ENCODE measurements around the gene ANKRD50.

ANKRD50 gene

DNA sequence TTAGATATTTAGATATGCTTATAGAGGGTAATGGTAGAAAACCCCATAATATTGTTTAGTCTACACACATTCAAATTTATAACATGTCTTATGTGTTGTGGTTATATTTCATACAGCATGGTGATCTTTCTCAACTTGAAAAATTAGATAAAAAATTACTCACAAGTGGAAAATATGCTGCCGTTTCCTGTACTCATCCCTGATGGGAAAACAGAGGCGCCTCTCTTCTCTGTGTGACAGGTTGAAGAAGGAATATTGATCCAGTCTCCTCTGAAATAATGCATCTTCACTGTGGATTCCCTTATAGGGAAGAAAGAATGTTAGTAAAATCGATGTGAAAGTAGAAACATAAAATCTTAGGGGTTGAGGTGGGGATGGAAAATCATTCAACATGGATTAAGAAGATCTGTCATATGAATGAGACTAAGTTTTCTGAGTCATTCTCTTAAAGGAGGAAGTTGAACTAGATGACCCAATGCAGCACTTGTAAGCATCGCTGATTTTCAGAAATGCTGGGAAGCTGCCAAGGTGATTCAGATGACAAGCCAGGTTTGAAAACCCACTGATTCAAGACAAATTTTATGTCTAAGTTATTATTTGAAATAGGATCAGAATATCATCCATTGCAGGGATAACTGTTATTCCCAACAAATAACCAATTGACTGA, 70.7 kb downstream of the ANKRD50 start:
- Histone ChIP-seq H3K9ac (ENCODE audit: low read length) (no peak overlapping the region; the same call in 1 of the 2 replicates), H3K27ac (ENCODE audit: low read length) (peak overlapping the region; percentile 54; the same call in 1 of the 2 replicates), H3K9me2 (replicated peaks; ENCODE audit: insufficient read depth, low read length) (no peaks in the 10 kb centered on the region), H2AFZ (ENCODE audit: low read length) (peak overlapping the region; percentile 42), H3F3A (ENCODE audit: insufficient read depth, low read length) (peaks cover 22% of the 10 kb centered on the region), H3K79me2 (ENCODE audit: low read length) (no peaks in the 10 kb centered on the region), H3K4me3 (ENCODE audit: low read length) (peak overlapping the region; percentile 18; the same call in 1 of the 2 replicates), H3K4me1 (ENCODE audit: low read length) (peaks cover 29% of the 10 kb centered on the region), H4K20me1 (ENCODE audit: insufficient read depth, low read length) (no peaks in the 10 kb centered on the region), H3K4me2 (ENCODE audit: low read depth, low read length) (peak overlapping the region; percentile 42), H3K27me3 (replicated peaks; ENCODE audit: insufficient read depth, low read length) (no peaks in the 10 kb centered on the region), H3K9me3 (replicated peaks; ENCODE audit: insufficient read depth, low read length) (no peaks in the 10 kb centered on the region), H3K36me3 (replicated peaks; ENCODE audit: insufficient read depth, low read length) (no peaks in the 10 kb centered on the region)
- peak; percentile 55 for DNase-seq
- TF ChIP-seq, protein P1, sequence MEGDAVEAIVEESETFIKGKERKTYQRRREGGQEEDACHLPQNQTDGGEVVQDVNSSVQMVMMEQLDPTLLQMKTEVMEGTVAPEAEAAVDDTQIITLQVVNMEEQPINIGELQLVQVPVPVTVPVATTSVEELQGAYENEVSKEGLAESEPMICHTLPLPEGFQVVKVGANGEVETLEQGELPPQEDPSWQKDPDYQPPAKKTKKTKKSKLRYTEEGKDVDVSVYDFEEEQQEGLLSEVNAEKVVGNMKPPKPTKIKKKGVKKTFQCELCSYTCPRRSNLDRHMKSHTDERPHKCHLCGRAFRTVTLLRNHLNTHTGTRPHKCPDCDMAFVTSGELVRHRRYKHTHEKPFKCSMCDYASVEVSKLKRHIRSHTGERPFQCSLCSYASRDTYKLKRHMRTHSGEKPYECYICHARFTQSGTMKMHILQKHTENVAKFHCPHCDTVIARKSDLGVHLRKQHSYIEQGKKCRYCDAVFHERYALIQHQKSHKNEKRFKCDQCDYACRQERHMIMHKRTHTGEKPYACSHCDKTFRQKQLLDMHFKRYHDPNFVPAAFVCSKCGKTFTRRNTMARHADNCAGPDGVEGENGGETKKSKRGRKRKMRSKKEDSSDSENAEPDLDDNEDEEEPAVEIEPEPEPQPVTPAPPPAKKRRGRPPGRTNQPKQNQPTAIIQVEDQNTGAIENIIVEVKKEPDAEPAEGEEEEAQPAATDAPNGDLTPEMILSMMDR (IDR thresholded peaks at IDR 0.05; ENCODE audit: low read length), result no peak
- no peak for TF ChIP-seq EZH2phosphoT487 (IDR thresholded peaks at IDR 0.05; ENCODE audit: low read length)
- TF ChIP-seq EZH2 (optimal IDR thresholded peaks at IDR 0.05; ENCODE audit: low read depth, low read length), result no peak

DNA sequence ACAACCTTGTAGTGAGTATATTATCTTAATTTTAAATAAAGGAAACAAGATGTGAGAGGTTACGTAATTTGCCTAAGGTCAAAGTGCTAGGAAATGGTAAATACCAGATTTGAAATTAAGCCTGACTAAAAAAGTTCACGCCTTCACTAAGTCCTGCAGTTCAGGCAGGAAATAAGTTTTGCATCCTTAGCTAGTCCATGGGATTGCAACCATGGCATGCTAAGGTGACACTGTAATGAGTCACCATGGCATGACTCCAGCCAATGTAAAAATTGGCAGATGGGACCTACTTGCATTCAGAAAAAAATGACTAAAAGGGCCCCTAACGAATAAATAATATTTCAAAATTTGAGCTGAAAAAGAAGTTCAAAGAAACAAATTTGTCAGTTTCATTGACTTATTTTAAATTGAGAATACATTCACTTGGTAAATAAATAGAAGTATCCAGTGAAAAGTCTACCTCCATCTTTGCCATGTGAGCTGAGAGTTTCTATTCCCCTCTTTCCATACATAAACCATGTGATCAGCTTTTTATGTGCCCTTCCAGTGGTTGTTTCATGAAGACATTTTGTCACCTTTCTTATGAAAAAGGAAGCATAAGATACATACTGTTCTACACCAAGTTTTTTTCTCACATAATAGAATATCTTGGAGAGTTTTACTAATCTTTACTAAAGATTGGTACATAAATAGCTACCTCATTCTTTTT, 72.4 kb downstream of the ANKRD50 start:
- Histone ChIP-seq H3K27ac (ENCODE audit: low read length) (no peak overlapping the region), H3K4me2 (ENCODE audit: low read depth, low read length) (no peak overlapping the region), H3K79me2 (ENCODE audit: low read length) (no peaks in the 10 kb centered on the region), H3K9me2 (replicated peaks; ENCODE audit: insufficient read depth, low read length) (no peaks in the 10 kb centered on the region), H2AFZ (ENCODE audit: low read length) (no peak overlapping the region), H3K27me3 (replicated peaks; ENCODE audit: insufficient read depth, low read length) (no peaks in the 10 kb centered on the region), H3K4me3 (ENCODE audit: low read length) (no peak overlapping the region), H4K20me1 (ENCODE audit: insufficient read depth, low read length) (no peaks in the 10 kb centered on the region), H3F3A (ENCODE audit: insufficient read depth, low read length) (peaks cover 22% of the 10 kb centered on the region), H3K9me3 (replicated peaks; ENCODE audit: insufficient read depth, low read length) (no peaks in the 10 kb centered on the region), H3K36me3 (replicated peaks; ENCODE audit: insufficient read depth, low read length) (no peaks in the 10 kb centered on the region), H3K9ac (ENCODE audit: low read length) (no peak overlapping the region), H3K4me1 (ENCODE audit: low read length) (peaks cover 24% of the 10 kb centered on the region)
- no peak for TF ChIP-seq EZH2 (optimal IDR thresholded peaks at IDR 0.05; ENCODE audit: low read depth, low read length)
- TF ChIP-seq, protein P1 (IDR thresholded peaks at IDR 0.05; ENCODE audit: low read length), result no peak
- no peak for TF ChIP-seq EZH2phosphoT487 (IDR thresholded peaks at IDR 0.05; ENCODE audit: low read length)
- DNase-seq, result no peak

DNA sequence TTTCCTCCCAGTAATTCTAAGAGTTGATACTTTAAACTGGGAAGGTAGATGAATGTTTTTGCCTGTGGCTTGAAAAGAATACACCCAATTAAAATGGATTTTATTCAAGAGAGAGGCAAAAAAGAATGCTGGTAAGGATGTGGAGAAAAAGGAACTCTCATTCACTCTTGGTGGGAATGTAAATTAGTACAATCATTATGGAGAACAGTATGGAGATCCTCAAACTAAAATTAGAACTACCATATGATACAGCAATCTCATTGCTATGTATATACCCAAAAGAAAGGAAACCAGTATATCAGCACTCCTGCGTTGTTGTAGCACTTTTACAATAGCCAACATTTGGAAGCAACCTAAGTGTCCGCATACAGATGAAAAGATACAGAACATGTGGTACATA, 75.2 kb downstream of the ANKRD50 start:
- H3K36me3 ChIP-seq (replicated peaks; ENCODE audit: insufficient read depth, low read length), result no peaks in the 10 kb centered on the region
- DNase-seq, result no peak
- H3K4me1 ChIP-seq (ENCODE audit: low read length), result peaks cover 7% of the 10 kb centered on the region
- no peaks in the 10 kb centered on the region for H3K79me2 ChIP-seq (ENCODE audit: low read length)
- no peak overlapping the region for H3K4me2 ChIP-seq (ENCODE audit: low read depth, low read length)
- no peaks in the 10 kb centered on the region for H3K9me2 ChIP-seq (replicated peaks; ENCODE audit: insufficient read depth, low read length)
- no peaks in the 10 kb centered on the region for H4K20me1 ChIP-seq (ENCODE audit: insufficient read depth, low read length)
- H3K27me3 ChIP-seq (replicated peaks; ENCODE audit: insufficient read depth, low read length), result no peaks in the 10 kb centered on the region
- H3K9ac ChIP-seq (ENCODE audit: low read length), result no peak overlapping the region
- H2AFZ ChIP-seq (ENCODE audit: low read length), result no peak overlapping the region
- no peaks in the 10 kb centered on the region for H3K9me3 ChIP-seq (replicated peaks; ENCODE audit: insufficient read depth, low read length)
- no peak overlapping the region for H3K27ac ChIP-seq (ENCODE audit: low read length)
- H3F3A ChIP-seq (ENCODE audit: insufficient read depth, low read length), result peaks cover 8% of the 10 kb centered on the region
- no peak overlapping the region for H3K4me3 ChIP-seq (ENCODE audit: low read length)
- no peak for TF ChIP-seq EZH2 (optimal IDR thresholded peaks at IDR 0.05; ENCODE audit: low read depth, low read length)
- TF ChIP-seq, protein P1 (IDR thresholded peaks at IDR 0.05; ENCODE audit: low read length), result no peak
- no peak for TF ChIP-seq EZH2phosphoT487 (IDR thresholded peaks at IDR 0.05; ENCODE audit: low read length)
